ENCODE results near the gene SIDT1.

GRCh38 chr3:113654851-113655250, 122.5 kb downstream of the SIDT1 start:
- no peak for TF ChIP-seq EZH2 (IDR thresholded peaks at IDR 0.05; ENCODE audit: borderline replicate concordance, insufficient read depth, low read depth, low read length, poor library complexity, severe bottlenecking)
- TF ChIP-seq CTCF (IDR thresholded peaks at IDR 0.05) = no peak
